ENCODE measurements around the gene SMC1A. TPM values are rescaled to one million over a fixed set of nuclear protein-coding genes. Genes with fewer than 3 reads are reported as not detected.

The SMC1A gene
- total RNA-seq, 2 donors from 2014 or later = 68.4 to 124 TPM

- Histone ChIP-seq H3K36me3 (no peaks in the 10 kb centered on the region), H3K9ac (ENCODE audit: low read depth in 2 of 2, low read length in 2 of 2) (no peak overlapping the region), H3K27ac (no peak overlapping the region), H3K27me3 (no peaks in the 10 kb centered on the region), H3K4me3 (no peak overlapping the region), H3K9me3 (no peaks in the 10 kb centered on the region), H3K4me1 (no peaks in the 10 kb centered on the region)
- DNase-seq = peak; percentile 72
- peak; percentile 93 for TF ChIP-seq CTCF (IDR thresholded peaks at IDR 0.05)
- intact Hi-C loops (cut with DNase I) = loop anchor here (5.0 kb wide), 1 partner anchor 119 kb away; no protein-coding TSS in a partner anchor
These were observed 13.5 kb upstream of the SMC1A start for GRCh38 chrX:53435997-53436396.

- Histone ChIP-seq H3K36me3 (no peaks in the 10 kb centered on the region), H3K9me3 (no peaks in the 10 kb centered on the region), H3K9ac (ENCODE audit: low read depth in 2 of 2, low read length in 2 of 2) (peak within 1 kb of the TSS; percentile 66 to 70), H3K27ac (no peak within 1 kb of the TSS), H3K27me3 (no peaks in the 10 kb centered on the region), H3K4me1 (no peaks in the 10 kb centered on the region), H3K4me3 (peak within 1 kb of the TSS; percentile 65)
- DNase-seq = peak; percentile 92
- intact Hi-C loops (cut with DNase I) = no loop called here
- no peak for TF ChIP-seq CTCF (IDR thresholded peaks at IDR 0.05)
These were observed 11.5 kb upstream of the SMC1A start, which contains the start of gene HSD17B10 for GRCh38 chrX:53433651-53434639. TSS of gene HSD17B10 (minus strand) at chrX:53434370. CDS start at chrX:53434345, 25 bp downstream.

- DNase-seq = no peak
- Histone ChIP-seq H3K9ac (ENCODE audit: low read depth in 2 of 2, low read length in 2 of 2) (no peak overlapping the region), H3K27ac (no peak overlapping the region), H3K27me3 (no peaks in the 10 kb centered on the region), H3K4me3 (no peak overlapping the region), H3K4me1 (no peaks in the 10 kb centered on the region), H3K36me3 (no peaks in the 10 kb centered on the region), H3K9me3 (no peaks in the 10 kb centered on the region)
- intact Hi-C loops (cut with DNase I) = no loop called here
- no peak for TF ChIP-seq CTCF (IDR thresholded peaks at IDR 0.05)
These were observed 7.8 kb upstream of the SMC1A start for GRCh38 chrX:53430231-53430630.

GRCh38 chrX:53429755-53430154 lies 7.3 kb upstream of the SMC1A start:
- H3K9ac ChIP-seq (ENCODE audit: low read depth in 2 of 2, low read length in 2 of 2) = no peak overlapping the region
- no peaks in the 10 kb centered on the region for H3K36me3 ChIP-seq
- H3K4me3 ChIP-seq = no peak overlapping the region
- no peak overlapping the region for H3K27ac ChIP-seq
- intact Hi-C loops (cut with DNase I) = no loop called here
- DNase-seq = no peak
- no peaks in the 10 kb centered on the region for H3K9me3 ChIP-seq
- no peaks in the 10 kb centered on the region for H3K27me3 ChIP-seq
- no peaks in the 10 kb centered on the region for H3K4me1 ChIP-seq
- TF ChIP-seq CTCF (IDR thresholded peaks at IDR 0.05) = no peak

- Histone ChIP-seq H3K4me3 (peak within 1 kb of the TSS; percentile 89), H3K27me3 (no peaks in the 10 kb centered on the region), H3K9me3 (no peaks in the 10 kb centered on the region), H3K9ac (ENCODE audit: low read depth in 2 of 2, low read length in 2 of 2) (peak within 1 kb of the TSS; percentile 75 to 84), H3K4me1 (peaks cover 11% of the 10 kb centered on the region), H3K27ac (peak within 1 kb of the TSS; percentile 92), H3K36me3 (no peaks in the 10 kb centered on the region)
- no peak for DNase-seq
- no peak for TF ChIP-seq CTCF (IDR thresholded peaks at IDR 0.05)
- intact Hi-C loops (cut with DNase I) = no loop called here
These were observed 430 bp upstream of the SMC1A start, which contains the start of gene RIBC1 for GRCh38 chrX:53422861-53423306. TSS of gene RIBC1 (plus strand) at chrX:53422873. CDS start at chrX:53426277, 3,404 bp downstream.

Data from colonic mucosa (tissue), 4 donors.